HL-60/S4 treated with retinoic acid at 250 ng/mL for 4 days and 3 days (cell line): ENCODE data around the gene SPDYE9.
"Not testable (repeated sequence)": the region's sequence is repeated elsewhere in the genome, so short reads cannot be mapped to it uniquely, and the experiment has no call there.

Experiments used
- in situ Hi-C: fragments of 300-500 bp; cut with MboI; formaldehyde crosslinking; loops from 2 replicates; pipeline ENCODE4 v1.7.0; 2022; ENCODE audit warnings: low sequenced_read_pairs

The SPDYE9 gene, protein sequence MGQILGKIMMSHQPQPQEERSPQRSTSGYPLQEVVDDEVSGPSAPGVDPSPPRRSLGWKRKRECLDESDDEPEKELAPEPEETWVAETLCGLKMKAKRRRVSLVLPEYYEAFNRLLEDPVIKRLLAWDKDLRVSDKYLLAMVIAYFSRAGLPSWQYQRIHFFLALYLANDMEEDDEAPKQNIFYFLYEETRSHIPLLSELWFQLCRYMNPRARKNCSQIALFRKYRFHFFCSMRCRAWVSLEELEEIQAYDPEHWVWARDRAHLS

DNA sequence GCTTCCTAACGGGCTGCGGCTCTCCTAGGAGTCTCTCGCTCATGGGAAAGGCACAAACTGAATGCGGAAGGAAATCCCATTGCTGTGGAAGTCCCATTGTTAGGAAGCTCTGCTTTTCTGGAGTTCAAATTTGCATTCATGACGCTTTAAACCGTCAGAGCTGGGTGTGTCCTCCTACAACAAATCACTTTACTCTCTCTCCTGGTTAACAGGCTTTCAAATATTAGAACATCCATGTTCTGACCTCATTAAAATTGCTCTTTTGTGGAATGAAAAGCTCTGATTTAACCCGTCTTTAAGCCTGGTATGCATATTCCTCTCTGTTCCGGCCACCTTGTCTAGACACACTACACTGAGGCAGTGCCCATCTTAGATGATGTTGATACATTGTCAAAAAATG lies at the start of gene SPDYE9:
Gene SPDYE9 (minus strand): TSS at position 101 of the 400 bp plus-strand sequence. CDS start 1,800 bp downstream, outside the sequence.
- in situ Hi-C loops: not testable (repeated sequence)

DNA sequence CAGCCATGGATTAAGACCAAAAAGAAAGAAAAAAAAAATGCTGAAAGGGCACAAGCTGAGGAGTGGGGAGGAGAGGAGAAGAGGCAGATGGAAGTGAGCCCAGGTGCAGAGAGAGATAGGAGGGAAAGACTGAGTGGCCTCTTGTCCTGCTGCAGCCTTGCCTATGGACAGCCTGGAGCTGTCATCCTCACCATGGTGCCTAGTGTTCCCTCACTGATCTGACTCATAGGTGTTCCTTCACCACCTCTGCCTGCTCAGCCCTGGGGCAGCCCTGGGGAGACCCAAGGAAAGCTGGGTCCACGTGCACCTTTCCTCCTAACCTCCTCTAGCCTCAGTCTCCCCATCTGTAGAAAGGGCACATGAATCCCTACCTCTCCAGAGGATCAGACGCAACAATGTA lies 49.0 kb upstream of the SPDYE9 start:
- in situ Hi-C loops: not testable (repeated sequence)

DNA sequence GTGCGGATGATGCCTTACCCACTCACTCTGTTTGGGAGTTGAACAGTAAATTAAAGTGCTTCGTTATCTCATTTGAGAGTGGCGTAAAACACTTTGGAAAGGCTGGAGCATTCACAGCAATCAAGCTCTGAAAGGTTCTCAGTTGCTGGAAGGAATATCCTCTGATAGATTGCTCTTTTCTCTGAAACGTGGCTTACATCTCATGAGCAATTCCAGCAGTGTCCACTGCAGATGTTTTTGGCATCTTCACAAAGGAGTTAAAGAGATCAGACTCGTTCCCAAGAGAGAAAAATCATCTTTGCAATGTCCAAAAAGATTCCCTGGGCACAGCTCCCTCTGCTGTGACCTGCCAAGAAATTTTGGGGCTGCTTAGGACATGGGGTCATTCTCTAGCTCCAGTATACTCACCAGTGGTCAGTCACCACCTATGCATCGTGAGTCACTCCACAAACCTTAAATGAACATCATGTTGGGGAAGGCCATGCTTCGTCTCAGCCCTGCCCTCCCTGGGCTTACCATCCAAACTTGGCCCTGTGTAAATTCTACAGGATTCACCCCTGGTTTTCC lies 46.9 kb upstream of the SPDYE9 start:
- in situ Hi-C loops: not testable (repeated sequence)

DNA sequence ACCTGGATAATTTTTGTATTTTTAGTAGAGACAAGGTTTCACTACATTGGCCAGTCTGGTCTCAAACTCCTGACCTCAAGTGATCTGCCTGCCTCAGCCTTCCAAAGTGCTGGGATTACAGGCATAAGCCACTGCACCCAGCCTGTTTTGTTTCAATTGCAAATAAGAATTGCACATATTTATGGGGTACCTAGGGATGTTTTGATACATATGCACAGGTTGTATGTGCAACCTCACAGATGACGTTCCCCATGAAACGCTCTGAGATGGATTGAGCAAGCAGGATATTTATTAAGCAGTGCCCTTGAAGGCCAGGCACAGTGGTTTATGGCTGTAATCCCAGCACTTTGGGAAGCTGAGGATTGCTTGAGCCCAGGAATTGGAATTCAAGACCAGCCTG lies 44.8 kb upstream of the SPDYE9 start:
- in situ Hi-C loops: not testable (repeated sequence)

DNA sequence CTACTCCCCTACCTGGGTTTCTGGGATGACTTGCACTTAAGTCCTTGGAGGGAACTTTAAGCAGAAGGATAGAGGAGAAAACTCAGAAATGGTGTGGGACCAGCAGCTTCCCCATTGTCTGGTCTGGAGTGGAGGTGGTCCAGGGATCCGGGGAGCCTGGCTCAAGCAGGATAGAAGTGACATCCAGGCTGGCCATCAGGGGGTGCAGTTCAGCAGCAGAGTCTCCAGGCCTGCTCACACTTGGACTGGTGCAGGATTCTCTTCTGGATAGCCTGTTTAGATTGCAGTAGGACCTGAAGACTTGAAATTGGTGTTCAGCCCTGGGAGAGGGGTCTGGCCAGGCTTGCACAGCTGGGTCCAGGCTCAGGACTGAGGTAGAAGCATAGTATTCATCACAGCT lies 38.3 kb upstream of the SPDYE9 start:
- in situ Hi-C loops: not testable (repeated sequence)

DNA sequence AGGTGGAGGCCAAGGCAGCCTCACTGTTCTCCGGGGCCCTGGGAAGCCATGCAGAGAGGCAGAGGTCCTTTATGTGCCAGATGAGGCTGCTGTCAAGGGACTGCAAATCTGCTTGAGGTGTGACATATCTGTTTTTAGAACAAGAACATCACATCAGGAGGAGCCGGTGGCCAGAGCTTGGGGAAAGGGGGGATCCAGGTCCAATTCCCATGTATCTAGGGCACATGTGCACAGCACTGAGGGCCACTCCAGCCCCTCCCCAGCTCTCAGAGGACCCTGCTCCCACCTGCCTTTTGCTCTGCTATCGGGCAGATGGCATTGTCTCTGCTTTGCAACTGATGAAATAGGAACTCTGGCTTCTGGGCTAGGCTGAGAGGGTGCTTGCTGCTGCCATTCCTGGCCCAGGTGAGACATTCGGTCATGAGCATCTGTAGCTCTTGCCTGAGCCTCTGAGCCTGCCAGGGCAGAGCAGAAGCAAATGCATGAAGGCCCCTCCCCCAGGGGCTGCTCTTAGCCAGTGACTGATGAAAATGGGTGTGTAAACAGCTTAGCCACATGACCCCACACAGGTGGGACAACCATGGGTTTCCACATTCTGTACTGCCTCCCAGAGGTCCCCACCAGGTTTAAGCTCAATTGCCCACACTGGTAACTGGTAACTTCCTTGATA lies 37.1 kb upstream of the SPDYE9 start:
- in situ Hi-C loops: not testable (repeated sequence)

DNA sequence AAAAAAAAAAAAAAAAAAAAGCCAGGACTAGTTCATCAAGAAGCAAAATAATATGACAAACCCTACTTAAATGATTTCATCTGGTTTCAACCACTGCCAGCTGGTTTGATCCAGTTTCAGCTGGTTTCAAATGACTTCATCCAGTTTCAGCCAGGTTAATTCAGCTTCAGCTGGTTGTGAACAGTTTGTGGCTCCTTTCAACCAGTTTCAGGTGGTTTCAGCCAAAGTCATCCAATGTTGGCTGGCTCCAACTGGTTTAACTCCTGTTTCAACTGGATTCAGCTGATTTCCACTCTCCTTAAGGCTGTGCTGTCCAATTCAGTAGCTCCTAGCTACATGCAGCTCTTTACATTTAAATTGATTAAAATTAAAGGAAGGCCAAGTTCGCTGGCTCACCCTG lies 32.3 kb upstream of the SPDYE9 start:
- in situ Hi-C loops: not testable (repeated sequence)

DNA sequence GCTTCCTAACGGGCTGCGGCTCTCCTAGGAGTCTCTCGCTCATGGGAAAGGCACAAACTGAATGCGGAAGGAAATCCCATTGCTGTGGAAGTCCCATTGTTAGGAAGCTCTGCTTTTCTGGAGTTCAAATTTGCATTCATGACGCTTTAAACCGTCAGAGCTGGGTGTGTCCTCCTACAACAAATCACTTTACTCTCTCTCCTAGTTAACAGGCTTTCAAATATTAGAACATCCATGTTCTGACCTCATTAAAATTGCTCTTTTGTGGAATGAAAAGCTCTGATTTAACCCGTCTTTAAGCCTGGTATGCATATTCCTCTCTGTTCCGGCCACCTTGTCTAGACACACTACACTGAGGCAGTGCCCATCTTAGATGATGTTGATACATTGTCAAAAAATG lies 28.0 kb downstream of the SPDYE9 start, which contains the start of gene SPDYE11:
Gene SPDYE11 (minus strand): TSS at position 101 of the 400 bp plus-strand sequence. CDS start 1,800 bp downstream, outside the sequence.
- in situ Hi-C loops: not testable (repeated sequence)

DNA sequence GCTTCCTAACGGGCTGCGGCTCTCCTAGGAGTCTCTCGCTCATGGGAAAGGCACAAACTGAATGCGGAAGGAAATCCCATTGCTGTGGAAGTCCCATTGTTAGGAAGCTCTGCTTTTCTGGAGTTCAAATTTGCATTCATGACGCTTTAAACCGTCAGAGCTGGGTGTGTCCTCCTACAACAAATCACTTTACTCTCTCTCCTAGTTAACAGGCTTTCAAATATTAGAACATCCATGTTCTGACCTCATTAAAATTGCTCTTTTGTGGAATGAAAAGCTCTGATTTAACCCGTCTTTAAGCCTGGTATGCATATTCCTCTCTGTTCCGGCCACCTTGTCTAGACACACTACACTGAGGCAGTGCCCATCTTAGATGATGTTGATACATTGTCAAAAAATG lies 56.2 kb downstream of the SPDYE9 start, which contains the start of gene SPDYE8:
Gene SPDYE8 (minus strand): TSS at position 101 of the 400 bp plus-strand sequence. CDS start 1,800 bp downstream, outside the sequence.
- in situ Hi-C loops: not testable (repeated sequence)
